ENCODE results near the gene CPA5.

CPA5 gene

GRCh38 chr7:130367088-130367755, 22.6 kb downstream of the CPA5 start:
- H3K27me3 Mint-ChIP-seq (ENCODE audit: low read depth), result no peaks in the 10 kb centered on the region
- H3K9me3 Mint-ChIP-seq, result peaks cover 4% of the 10 kb centered on the region
- peaks cover 3% of the 10 kb centered on the region for H3K36me3 Mint-ChIP-seq (ENCODE audit: low read depth)
- TF ChIP-seq CTCF (IDR thresholded peaks at IDR 0.05; ENCODE audit: unreplicated experiment in 3 of 3), result no peak
- H3K27ac Mint-ChIP-seq, result peak overlapping the region; percentile 93 to 99 (median 94)
- peaks cover 80% of the 10 kb centered on the region for H3K4me1 Mint-ChIP-seq
- H3K4me3 Mint-ChIP-seq, result peak overlapping the region in 1 of 3 experiments; percentile 49

GRCh38 chr7:130367836-130368746, 23.5 kb downstream of the CPA5 start:
- TF ChIP-seq CTCF (IDR thresholded peaks at IDR 0.05; ENCODE audit: unreplicated experiment in 3 of 3), result no peak

GRCh38 chr7:130369110-130369711, 24.6 kb downstream of the CPA5 start:
- Mint-ChIP-seq H3K4me1 (peaks cover 88% of the 10 kb centered on the region), H3K27ac (peak overlapping the region; percentile 98 to 100 (median 99)), H3K4me3 (peak overlapping the region in 2 of 3 experiments; percentile 20 to 25), H3K9me3 (peaks cover 4% of the 10 kb centered on the region), H3K27me3 (ENCODE audit: low read depth) (no peaks in the 10 kb centered on the region), H3K36me3 (ENCODE audit: low read depth) (peaks cover 3% of the 10 kb centered on the region)
- no peak for TF ChIP-seq CTCF (IDR thresholded peaks at IDR 0.05; ENCODE audit: unreplicated experiment in 3 of 3)

More at GRCh38 chr7:130367836-130368746, 23.5 kb downstream of the CPA5 start:
- H3K36me3 Mint-ChIP-seq (ENCODE audit: low read depth), result peaks cover 3% of the 10 kb centered on the region
- peaks cover 4% of the 10 kb centered on the region for H3K9me3 Mint-ChIP-seq
- H3K27ac Mint-ChIP-seq, result peak overlapping the region; percentile 98 to 100 (median 99)
- H3K4me3 Mint-ChIP-seq, result no peak overlapping the region
- peaks cover 84% of the 10 kb centered on the region for H3K4me1 Mint-ChIP-seq
- no peaks in the 10 kb centered on the region for H3K27me3 Mint-ChIP-seq (ENCODE audit: low read depth)

GRCh38 chr7:130369831-130370550, 25.4 kb downstream of the CPA5 start:
- Mint-ChIP-seq H3K27ac (peak overlapping the region; percentile 98 to 100 (median 99)), H3K9me3 (peaks cover 4% of the 10 kb centered on the region), H3K36me3 (ENCODE audit: low read depth) (peaks cover 3% of the 10 kb centered on the region), H3K4me1 (peaks cover 92% of the 10 kb centered on the region), H3K27me3 (ENCODE audit: low read depth) (no peaks in the 10 kb centered on the region), H3K4me3 (peak overlapping the region in 2 of 3 experiments; percentile 2 to 20)
- TF ChIP-seq CTCF (IDR thresholded peaks at IDR 0.05; ENCODE audit: unreplicated experiment in 3 of 3), result no peak

- peaks cover 84% of the 10 kb centered on the region for H3K4me1 Mint-ChIP-seq
- peaks cover 8% of the 10 kb centered on the region for H3K9me3 Mint-ChIP-seq
- H3K27ac Mint-ChIP-seq, result peak overlapping the region; percentile 98 to 100 (median 99)
- H3K36me3 Mint-ChIP-seq (ENCODE audit: low read depth), result peaks cover 3% of the 10 kb centered on the region
- H3K27me3 Mint-ChIP-seq (ENCODE audit: low read depth), result no peaks in the 10 kb centered on the region
- no peak for TF ChIP-seq CTCF (IDR thresholded peaks at IDR 0.05; ENCODE audit: unreplicated experiment in 3 of 3)
- H3K4me3 Mint-ChIP-seq, result no peak overlapping the region
Measured at GRCh38 chr7:130371046-130371445, 26.4 kb downstream of the CPA5 start.
